Tibial artery (tissue), 4 donors: ENCODE measurements around the gene IMPDH2.
A peak's percentile ranks its signal among the peaks of the same experiment; 100 is the strongest.

Experiments used
- DNase-seq, 2 donors: peaks; one replicate each; pipeline ENCODE4 v3.0.0-alpha.2; 2019
- H3K27ac ChIP-seq, 2 donors: fragments of 200-600 bp; sonication (generic) in 1 of 2; 1 replicate in 1 of 2; 2 replicates in 1 of 2; pipeline ENCODE4 v1.5.1; 2018 to 2019; ENCODE audit warnings: mild to moderate bottlenecking in 1 of 2
- H3K27me3 ChIP-seq, 2 donors: fragments of 200-600 bp; sonication (generic) in 1 of 2; one replicate each; pipeline versions ENCODE4 v1.5.1 to v1.6.0; 2016 to 2019
- H3K36me3 ChIP-seq, 3 donors: fragments of 200-600 bp; sonication (generic) in 2 of 3; one replicate each; pipeline ENCODE4 v1.5.1; 2016 to 2019; ENCODE audit warnings: mild to moderate bottlenecking in 2 of 3
- H3K4me1 ChIP-seq, 4 donors: fragments of 200-600 bp; sonication (generic) in 2 of 4; 1 replicate in 3 of 4; 2 replicates in 1 of 4; pipeline ENCODE4 v1.5.1; 2016 to 2019
- H3K4me3 ChIP-seq, 2 donors: fragments of 200-600 bp; sonication (generic) in 1 of 2; 1 replicate in 1 of 2; 2 replicates in 1 of 2; pipeline ENCODE4 v1.5.1; 2018 to 2019; ENCODE audit warnings: mild to moderate bottlenecking in 2 of 2
- H3K9me3 ChIP-seq, 3 donors: fragments of 200-600 bp; sonication (generic) in 1 of 3; one replicate each; pipeline ENCODE4 v1.5.1; 2016 to 2019
- intact Hi-C: fragments of 100-400 bp; cut with DNase I; formaldehyde crosslinking; loops from one replicate; pipeline ENCODE4 v1.15.0; 2023; ENCODE audit warnings: low total_unique reads
- TF ChIP-seq, protein P1 (sequence below), 2 experiments: fragments of 200-600 bp in 1 of 2; fragments of 450-650 bp in 1 of 2; IDR thresholded peaks; one replicate each; pipeline ENCODE4 v1.5.1; 2017 to 2019; ENCODE audit warnings: antibody characterized with exemption in 2 of 2, mild to moderate bottlenecking in 1 of 2, moderate library complexity in 1 of 2

IMPDH2 gene

DNA sequence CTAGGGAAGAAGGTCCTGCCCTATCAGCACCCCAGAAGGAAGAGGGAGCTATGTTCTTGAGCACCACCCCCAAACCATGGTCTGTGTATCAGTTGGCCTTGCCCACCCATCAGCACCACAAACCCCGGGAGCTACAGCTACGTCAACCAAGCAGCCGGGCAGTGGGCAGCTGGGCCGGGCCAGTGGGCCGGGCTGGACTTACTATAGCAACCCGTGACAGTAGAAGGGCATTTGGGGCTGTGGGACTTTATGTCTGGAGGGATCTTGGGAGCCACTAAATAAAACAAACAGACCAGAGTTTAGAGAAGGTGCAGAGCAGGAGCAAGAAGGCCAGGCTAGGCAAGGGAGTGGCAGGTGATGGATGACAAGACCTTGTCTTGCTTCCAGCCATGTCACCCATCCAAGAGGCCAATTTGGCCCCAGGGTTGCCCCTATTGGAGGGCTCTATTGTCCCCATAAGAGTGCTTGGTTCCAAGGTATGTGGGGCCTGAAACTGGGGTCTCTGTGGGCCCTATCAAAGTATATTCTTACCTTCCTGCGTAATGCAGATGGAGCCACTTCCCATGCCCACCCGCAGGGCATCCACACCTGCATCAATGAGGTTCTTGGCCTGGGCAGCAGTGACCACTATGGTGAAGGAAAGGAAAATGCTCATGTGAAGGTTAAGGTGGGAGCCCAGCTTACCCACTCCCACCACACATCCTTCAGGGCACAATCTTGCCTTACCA is 3.2 kb downstream of the IMPDH2 start:
- Histone ChIP-seq H3K27me3 (no peaks in the 10 kb centered on the region), H3K4me1 (peaks cover 0 to 31% (median 24%) of the 10 kb centered on the region in 4 donors), H3K9me3 (no peaks in the 10 kb centered on the region), H3K36me3 (peaks cover 24 to 62% (median 43%) of the 10 kb centered on the region in 3 donors), H3K27ac (no peak overlapping the region), H3K4me3 (no peak overlapping the region)
- no peak for DNase-seq
- intact Hi-C loops, result no loop called here
- TF ChIP-seq, protein P1, sequence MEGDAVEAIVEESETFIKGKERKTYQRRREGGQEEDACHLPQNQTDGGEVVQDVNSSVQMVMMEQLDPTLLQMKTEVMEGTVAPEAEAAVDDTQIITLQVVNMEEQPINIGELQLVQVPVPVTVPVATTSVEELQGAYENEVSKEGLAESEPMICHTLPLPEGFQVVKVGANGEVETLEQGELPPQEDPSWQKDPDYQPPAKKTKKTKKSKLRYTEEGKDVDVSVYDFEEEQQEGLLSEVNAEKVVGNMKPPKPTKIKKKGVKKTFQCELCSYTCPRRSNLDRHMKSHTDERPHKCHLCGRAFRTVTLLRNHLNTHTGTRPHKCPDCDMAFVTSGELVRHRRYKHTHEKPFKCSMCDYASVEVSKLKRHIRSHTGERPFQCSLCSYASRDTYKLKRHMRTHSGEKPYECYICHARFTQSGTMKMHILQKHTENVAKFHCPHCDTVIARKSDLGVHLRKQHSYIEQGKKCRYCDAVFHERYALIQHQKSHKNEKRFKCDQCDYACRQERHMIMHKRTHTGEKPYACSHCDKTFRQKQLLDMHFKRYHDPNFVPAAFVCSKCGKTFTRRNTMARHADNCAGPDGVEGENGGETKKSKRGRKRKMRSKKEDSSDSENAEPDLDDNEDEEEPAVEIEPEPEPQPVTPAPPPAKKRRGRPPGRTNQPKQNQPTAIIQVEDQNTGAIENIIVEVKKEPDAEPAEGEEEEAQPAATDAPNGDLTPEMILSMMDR (IDR thresholded peaks at IDR 0.05), result no peak

DNA sequence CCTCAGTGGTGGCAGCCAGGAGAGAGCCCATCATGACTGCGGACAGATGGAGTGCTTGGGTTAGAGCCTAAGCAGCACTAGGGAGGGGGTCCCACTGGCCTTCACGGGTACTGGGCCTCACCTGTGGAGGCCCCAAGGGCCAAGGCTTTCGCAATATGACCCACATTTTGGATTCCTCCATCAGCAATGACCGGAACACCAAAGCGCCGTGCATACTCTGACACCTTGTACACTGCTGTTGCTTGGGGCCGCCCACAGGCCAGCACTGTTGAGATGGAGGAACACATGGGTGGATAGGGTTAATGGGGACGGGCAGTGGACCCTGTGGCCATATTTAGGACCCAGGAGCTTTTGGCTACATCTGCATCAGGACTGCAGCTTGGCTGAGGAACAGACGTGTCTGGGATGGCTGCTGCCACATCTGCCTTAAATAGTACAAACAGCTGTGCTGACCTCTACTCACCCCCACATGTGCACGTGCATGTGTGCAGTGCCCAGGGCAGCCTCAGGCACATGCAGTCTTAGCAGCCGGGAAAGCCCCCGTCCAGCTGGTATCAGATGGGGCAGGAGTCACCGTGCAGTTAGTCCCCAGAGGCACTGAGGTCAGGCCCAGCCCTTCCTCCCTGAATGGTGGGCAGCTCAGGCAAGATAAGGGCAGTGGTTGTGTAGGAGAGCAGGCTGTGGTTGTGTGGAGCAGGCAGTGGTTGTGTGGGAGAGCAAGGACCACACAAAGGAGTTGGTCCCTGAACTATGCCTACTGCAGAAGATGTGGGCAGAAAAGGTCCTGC is 4.0 kb downstream of the IMPDH2 start:
- no peak for DNase-seq
- H3K4me1 ChIP-seq, result peaks cover 0 to 36% (median 30%) of the 10 kb centered on the region in 4 donors
- H3K27ac ChIP-seq, result no peak overlapping the region
- no peaks in the 10 kb centered on the region for H3K9me3 ChIP-seq
- no peaks in the 10 kb centered on the region for H3K27me3 ChIP-seq
- peaks cover 24 to 54% (median 36%) of the 10 kb centered on the region in 3 donors for H3K36me3 ChIP-seq
- TF ChIP-seq, protein P1 (IDR thresholded peaks at IDR 0.05), result no peak
- intact Hi-C loops, result no loop called here
- H3K4me3 ChIP-seq, result no peak overlapping the region

GRCh38 chr3:49024449-49024848 is 4.7 kb downstream of the IMPDH2 start:
- Histone ChIP-seq H3K36me3 (peaks cover 24 to 50% (median 32%) of the 10 kb centered on the region in 3 donors), H3K27ac (no peak overlapping the region), H3K4me1 (peaks cover 0 to 42% (median 35%) of the 10 kb centered on the region in 4 donors), H3K9me3 (no peaks in the 10 kb centered on the region), H3K27me3 (no peaks in the 10 kb centered on the region), H3K4me3 (no peak overlapping the region)
- TF ChIP-seq, protein P1 (IDR thresholded peaks at IDR 0.05), result no peak
- no peak for DNase-seq
- intact Hi-C loops, result loop anchor here (5.0 kb wide), 1 partner anchor 37 kb away; no protein-coding TSS in a partner anchor

GRCh38 chr3:49023775-49024174 is 5.4 kb downstream of the IMPDH2 start:
- Histone ChIP-seq H3K27me3 (no peaks in the 10 kb centered on the region), H3K4me3 (no peak overlapping the region), H3K36me3 (peaks cover 24 to 50% (median 32%) of the 10 kb centered on the region in 3 donors), H3K27ac (no peak overlapping the region), H3K4me1 (peaks cover 0 to 46% (median 39%) of the 10 kb centered on the region in 4 donors), H3K9me3 (no peaks in the 10 kb centered on the region)
- TF ChIP-seq, protein P1 (IDR thresholded peaks at IDR 0.05), result no peak
- DNase-seq, result no peak
- intact Hi-C loops, result loop anchor here (5.0 kb wide), 1 partner anchor 36 kb away; no protein-coding TSS in a partner anchor

GRCh38 chr3:49022688-49023171 is 6.5 kb downstream of the IMPDH2 start:
- Histone ChIP-seq H3K27me3 (no peaks in the 10 kb centered on the region), H3K4me1 (peaks cover 0 to 41% (median 33%) of the 10 kb centered on the region in 4 donors), H3K9me3 (no peaks in the 10 kb centered on the region), H3K27ac (peak overlapping the region; percentile 97 to 98), H3K36me3 (peaks cover 24 to 50% (median 32%) of the 10 kb centered on the region in 3 donors), H3K4me3 (peak overlapping the region; percentile 72 to 97)
- intact Hi-C loops, result loop anchor here (5.0 kb wide), 1 partner anchor 35 kb away; no protein-coding TSS in a partner anchor
- no peak for DNase-seq
- TF ChIP-seq, protein P1 (IDR thresholded peaks at IDR 0.05), result no peak
